GM18951 (cell line): ENCODE data around the gene MIPOL1.
"Not testable (repeated sequence)": the region's sequence is repeated elsewhere in the genome, so short reads cannot be mapped to it uniquely, and the experiment has no call there.

Experiments
- POLR2A ChIP-seq: IDR thresholded peaks from 4 replicates; pipeline ENCODE4 v1.6.1; 2011; ENCODE audit warnings: mild to moderate bottlenecking; ENCODE audit not compliant: insufficient read length, insufficient read depth; ENCODE audit errors: extremely low read depth
- in situ Hi-C: fragments of 300-500 bp; cut with MboI; formaldehyde crosslinking; loops from one replicate; pipeline ENCODE4 v1.12.0; 2022; ENCODE audit warnings: low sequenced_read_pairs, mixed read lengths, inconsistent platforms; ENCODE audit not compliant: unreplicated experiment

The MIPOL1 gene

GRCh38 chr14:37179896-37180502 is 17.7 kb upstream of the MIPOL1 start:
- in situ Hi-C loops = no loop called here
- no peak for TF ChIP-seq POLR2A

- in situ Hi-C loops = not testable (repeated sequence)
These were observed 16.9 kb upstream of the MIPOL1 start for GRCh38 chr14:37180886-37181285.

- no peak for TF ChIP-seq POLR2A
- in situ Hi-C loops = no loop called here
These were observed 16.3 kb upstream of the MIPOL1 start for GRCh38 chr14:37181441-37181840.

GRCh38 chr14:37184520-37184919 is 13.2 kb upstream of the MIPOL1 start:
- in situ Hi-C loops = not testable (repeated sequence)

- in situ Hi-C loops = no loop called here
- no peak for TF ChIP-seq POLR2A
These were observed 12.1 kb upstream of the MIPOL1 start for GRCh38 chr14:37185670-37186069.

GRCh38 chr14:37186865-37187264 is 10.9 kb upstream of the MIPOL1 start:
- in situ Hi-C loops = no loop called here
- TF ChIP-seq POLR2A = no peak

GRCh38 chr14:37187294-37187693 is 10.4 kb upstream of the MIPOL1 start:
- in situ Hi-C loops = no loop called here
- no peak for TF ChIP-seq POLR2A

- in situ Hi-C loops = not testable (repeated sequence)
These were observed 9.7 kb upstream of the MIPOL1 start for GRCh38 chr14:37187840-37188577.

GRCh38 chr14:37189733-37190132 is 8.0 kb upstream of the MIPOL1 start:
- in situ Hi-C loops = not testable (repeated sequence)

GRCh38 chr14:37194698-37195097 is 3.0 kb upstream of the MIPOL1 start:
- TF ChIP-seq POLR2A = no peak
- in situ Hi-C loops = no loop called here

- TF ChIP-seq POLR2A = no peak
- in situ Hi-C loops = no loop called here
These were observed 2.4 kb upstream of the MIPOL1 start for GRCh38 chr14:37195327-37195726.

GRCh38 chr14:37196604-37197420 is 925 bp upstream of the MIPOL1 start:
- in situ Hi-C loops = no loop called here
- no peak for TF ChIP-seq POLR2A

GRCh38 chr14:37198273-37198598 is 499 bp downstream of the MIPOL1 start:
- in situ Hi-C loops = no loop called here
- TF ChIP-seq POLR2A = no peak

GRCh38 chr14:37198907-37199306 is 1.2 kb downstream of the MIPOL1 start:
- in situ Hi-C loops = no loop called here
- no peak for TF ChIP-seq POLR2A
